ENCODE measurements around the gene MEX3C. TPM values are rescaled to one million over a fixed set of nuclear protein-coding genes. Genes with fewer than 3 reads are reported as not detected.

The MEX3C gene
- total RNA-seq, 1 donor from 2014 or later = 62.3 TPM

Other genes with a start within 250 kb of the MEX3C start
- gene ELAC1, start 229.6 kb downstream of the MEX3C start, total RNA-seq = 6.6 and 10.6 TPM in 2 replicates
- gene SMAD4, start 167.5 kb downstream of the MEX3C start, total RNA-seq = 92.9 and 196 TPM in 2 replicates

All from renal cortical epithelial cell (primary cell).